Esophagus muscularis mucosa (tissue), 4 donors: ENCODE data around the gene UVSSA. TPM values are rescaled to one million over a fixed set of nuclear protein-coding genes. Genes with fewer than 3 reads are reported as not detected.
A peak's percentile ranks its signal among the peaks of the same experiment; 100 is the strongest.

Experiments used
- DNase-seq: peaks from one replicate; pipeline ENCODE4 v3.0.0-alpha.2; 2017; ENCODE audit errors: extremely low spot score
- H3K27ac ChIP-seq, 4 donors: fragments of 200-600 bp; sonication (generic); replicated peaks in 1 of 4; 1 replicate in 3 of 4; 2 replicates in 1 of 4; pipeline ENCODE4 v1.5.1; 2016 to 2019; ENCODE audit warnings: mild to moderate bottlenecking in 1 of 4
- H3K27me3 ChIP-seq, 4 donors: fragments of 200-600 bp; sonication (generic); one replicate each; pipeline versions ENCODE4 v1.5.1 to v1.6.0; 2016 to 2019
- H3K36me3 ChIP-seq, 4 donors: fragments of 200-600 bp; sonication (generic); one replicate each; pipeline ENCODE4 v1.5.1; 2016 to 2019
- H3K4me1 ChIP-seq, 4 donors: fragments of 200-600 bp; sonication (generic); one replicate each; pipeline ENCODE4 v1.5.1; 2016 to 2019
- H3K4me3 ChIP-seq, 4 donors: fragments of 200-600 bp; sonication (generic); 1 replicate in 2 of 4; 2 replicates in 2 of 4; pipeline ENCODE4 v1.5.1; 2016 to 2019; ENCODE audit warnings: mild to moderate bottlenecking in 4 of 4, moderate library complexity in 1 of 4
- H3K9me3 ChIP-seq, 4 donors: fragments of 200-600 bp; sonication (generic); 1 replicate in 3 of 4; 2 replicates in 1 of 4; pipeline ENCODE4 v1.5.1; 2016 to 2019
- EP300 ChIP-seq: sonication (generic); formaldehyde crosslinking; IDR thresholded peaks from one replicate; pipeline ENCODE4 v1.6.1; 2017; ENCODE audit warnings: antibody characterized with exemption
- POLR2A ChIP-seq: fragments of 450-650 bp; IDR thresholded peaks from one replicate; pipeline ENCODE4 v1.6.1; 2017; ENCODE audit warnings: antibody characterized with exemption, moderate library complexity, mild to moderate bottlenecking, low read depth
- POLR2AphosphoS5 ChIP-seq, 2 donors: sonication (generic); formaldehyde crosslinking; IDR thresholded peaks; one replicate each; pipeline ENCODE4 v1.6.1; 2017; ENCODE audit warnings: antibody characterized with exemption in 2 of 2
- WGBS: methylation state at CpG from one replicate; pipeline ENCODE4 v1.1.5; 2018; 5-methylcytosine and 5-hydroxymethylcytosine counted together
- intact Hi-C: fragments of 100-400 bp; cut with DNase I; formaldehyde crosslinking; loops from one replicate; pipeline ENCODE4 v1.15.1; 2023
- total RNA-seq, 4 donors: library from RNA; depleted of rRNA; stranded (reverse); fragments of >200 nt; gene quantifications; one replicate each; pipeline versions ENCODE4 v1.1.0 to v1.2.1, GENCODE V29; 2016
- TF ChIP-seq, protein P1 (sequence below), 3 experiments: fragments of 200-600 bp in 2 of 3; fragments of 450-650 bp in 1 of 3; sonication (generic) in 2 of 3; IDR thresholded peaks; one replicate each; pipeline ENCODE4 v1.5.1; 2017 to 2019; ENCODE audit warnings: antibody characterized with exemption in 3 of 3, mild to moderate bottlenecking in 2 of 3, moderate library complexity in 1 of 3

UVSSA gene
- total RNA-seq, 4 donors from 2014 or later = 8.9 to 16.5 (median 13.1) TPM

- H3K27ac ChIP-seq = peak overlapping the region in 3 of 4 donors; percentile 25 to 35 (median 27)
- no peak for DNase-seq
- H3K27me3 ChIP-seq = no peaks in the 10 kb centered on the region
- H3K4me1 ChIP-seq = peaks cover 0 to 33% (median 14%) of the 10 kb centered on the region in 4 donors
- TF ChIP-seq POLR2A = no peak
- TF ChIP-seq POLR2AphosphoS5 (IDR thresholded peaks at IDR 0.05) = peak in 1 of 2 donors; percentile 49
- no peak for TF ChIP-seq EP300
- TF ChIP-seq, protein P1, sequence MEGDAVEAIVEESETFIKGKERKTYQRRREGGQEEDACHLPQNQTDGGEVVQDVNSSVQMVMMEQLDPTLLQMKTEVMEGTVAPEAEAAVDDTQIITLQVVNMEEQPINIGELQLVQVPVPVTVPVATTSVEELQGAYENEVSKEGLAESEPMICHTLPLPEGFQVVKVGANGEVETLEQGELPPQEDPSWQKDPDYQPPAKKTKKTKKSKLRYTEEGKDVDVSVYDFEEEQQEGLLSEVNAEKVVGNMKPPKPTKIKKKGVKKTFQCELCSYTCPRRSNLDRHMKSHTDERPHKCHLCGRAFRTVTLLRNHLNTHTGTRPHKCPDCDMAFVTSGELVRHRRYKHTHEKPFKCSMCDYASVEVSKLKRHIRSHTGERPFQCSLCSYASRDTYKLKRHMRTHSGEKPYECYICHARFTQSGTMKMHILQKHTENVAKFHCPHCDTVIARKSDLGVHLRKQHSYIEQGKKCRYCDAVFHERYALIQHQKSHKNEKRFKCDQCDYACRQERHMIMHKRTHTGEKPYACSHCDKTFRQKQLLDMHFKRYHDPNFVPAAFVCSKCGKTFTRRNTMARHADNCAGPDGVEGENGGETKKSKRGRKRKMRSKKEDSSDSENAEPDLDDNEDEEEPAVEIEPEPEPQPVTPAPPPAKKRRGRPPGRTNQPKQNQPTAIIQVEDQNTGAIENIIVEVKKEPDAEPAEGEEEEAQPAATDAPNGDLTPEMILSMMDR (IDR thresholded peaks at IDR 0.05) = no peak
- peaks cover 26 to 60% (median 56%) of the 10 kb centered on the region in 4 donors for H3K36me3 ChIP-seq
- H3K4me3 ChIP-seq = no peak overlapping the region
- intact Hi-C loops = no loop called here
- no peaks in the 10 kb centered on the region for H3K9me3 ChIP-seq
- 73% methylated on average over 30 of the region's 40 CpGs for WGBS
Observed at GRCh38 chr4:1300466-1301455, 46.2 kb upstream of the UVSSA start.

- no peak for DNase-seq
- Histone ChIP-seq H3K27me3 (no peaks in the 10 kb centered on the region), H3K27ac (no peak overlapping the region), H3K9me3 (no peaks in the 10 kb centered on the region), H3K36me3 (peaks cover 24 to 55% (median 50%) of the 10 kb centered on the region in 4 donors), H3K4me1 (peaks cover 0 to 35% (median 11%) of the 10 kb centered on the region in 4 donors), H3K4me3 (no peak overlapping the region)
- intact Hi-C loops = no loop called here
- WGBS = 28% methylated on average over 4 of the region's 4 CpGs
- TF ChIP-seq POLR2A (no peak), POLR2AphosphoS5 (IDR thresholded peaks at IDR 0.05) (no peak), EP300 (no peak)
- TF ChIP-seq, protein P1 (IDR thresholded peaks at IDR 0.05) = no peak
Observed at GRCh38 chr4:1302159-1302558, 44.8 kb upstream of the UVSSA start.

GRCh38 chr4:1305261-1305711 lies 41.7 kb upstream of the UVSSA start:
- no peaks in the 10 kb centered on the region for H3K9me3 ChIP-seq
- peaks cover 17 to 48% (median 37%) of the 10 kb centered on the region in 4 donors for H3K4me1 ChIP-seq
- no peaks in the 10 kb centered on the region for H3K27me3 ChIP-seq
- H3K27ac ChIP-seq = no peak overlapping the region
- no peak for DNase-seq
- intact Hi-C loops = loop anchor here (5.0 kb wide), 2 partner anchors 42 to 53 kb away; partner anchors contain the start of gene UVSSA
- WGBS = 100% methylated on average over 4 of the region's 13 CpGs
- peaks cover 0 to 32% (median 24%) of the 10 kb centered on the region in 4 donors for H3K36me3 ChIP-seq
- TF ChIP-seq POLR2AphosphoS5 (IDR thresholded peaks at IDR 0.05) (no peak), EP300 (no peak), POLR2A (no peak)
- TF ChIP-seq, protein P1 (IDR thresholded peaks at IDR 0.05) = no peak
- no peak overlapping the region for H3K4me3 ChIP-seq

DNA sequence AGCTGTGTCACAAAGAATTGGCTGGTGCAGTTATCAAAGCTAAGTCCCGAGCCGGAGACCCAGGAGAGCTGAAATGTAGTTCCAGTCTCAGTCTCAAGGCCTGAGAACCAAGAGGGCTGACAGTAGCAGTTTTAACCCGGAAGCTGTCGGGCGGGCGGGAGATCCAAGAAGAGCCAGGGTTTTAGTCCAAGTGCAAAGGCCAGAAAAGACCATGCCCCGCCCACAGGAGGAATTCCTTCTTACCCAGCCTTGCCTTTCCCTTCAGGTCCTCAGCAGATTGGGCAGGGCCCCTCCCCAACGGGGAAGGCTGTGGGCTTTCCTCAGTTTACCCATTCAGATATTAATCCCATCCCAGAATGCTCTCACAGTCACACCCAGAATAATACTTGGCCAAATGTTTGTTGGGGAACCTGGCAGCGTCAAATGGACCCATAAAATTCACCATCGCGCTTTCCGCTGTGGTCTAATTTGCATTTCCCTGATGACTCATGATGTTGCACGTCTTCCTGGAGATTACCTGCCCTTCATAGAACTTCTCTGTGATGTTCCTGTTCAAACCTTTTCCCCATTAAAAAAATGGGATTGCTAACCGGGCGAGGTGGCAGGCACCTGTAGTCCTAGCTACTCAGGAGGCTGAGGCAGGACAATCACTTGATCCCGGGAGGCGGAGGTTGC lies 41.1 kb upstream of the UVSSA start:
- peaks cover 23 to 48% (median 39%) of the 10 kb centered on the region in 4 donors for H3K4me1 ChIP-seq

More for the DNA sequence above, 41.1 kb upstream of the UVSSA start:
- no peak for DNase-seq
- intact Hi-C loops = loop anchor here (5.0 kb wide), 2 partner anchors 41 to 54 kb away; partner anchors contain the start of gene UVSSA
- no peak overlapping the region for H3K27ac ChIP-seq
- H3K27me3 ChIP-seq = no peaks in the 10 kb centered on the region
- no peak overlapping the region for H3K4me3 ChIP-seq
- TF ChIP-seq POLR2A (no peak), EP300 (no peak), POLR2AphosphoS5 (IDR thresholded peaks at IDR 0.05) (no peak)
- TF ChIP-seq, protein P1 (IDR thresholded peaks at IDR 0.05) = no peak
- H3K36me3 ChIP-seq = peaks cover 0 to 25% (median 18%) of the 10 kb centered on the region in 4 donors
- WGBS = 95% methylated on average over 17 of the region's 17 CpGs
- no peaks in the 10 kb centered on the region for H3K9me3 ChIP-seq
